Stimulated activated CD8-positive, alpha-beta memory T cell treated with anti-CD3 and anti-CD28 coated beads, Interleukin-15, amount 100 ng/mL, for 48 hours (primary cell): Measurements from ENCODE around the gene DUXB.

Experiments
- DNase-seq, 2 donors: peaks; one replicate each; pipeline ENCODE4 v3.0.0-alpha.2; 2020; ENCODE audit warnings: low read depth in 2 of 2

Gene DUXB

GRCh38 chr16:75701361-75701760 lies at the start of gene DUXB:
Gene DUXB, minus strand, starts transcription at chr16:75701461. Its CDS starts 43 bp downstream, at chr16:75701418.
- DNase-seq = no peak

GRCh38 chr16:75750528-75750927 lies 49.3 kb upstream of the DUXB start:
- no peak for DNase-seq

- DNase-seq = no peak
Measured at GRCh38 chr16:75746359-75746758, 45.1 kb upstream of the DUXB start.

- DNase-seq = no peak
Measured at GRCh38 chr16:75745823-75746222, 44.6 kb upstream of the DUXB start.

GRCh38 chr16:75745242-75745641 lies 44.0 kb upstream of the DUXB start:
- DNase-seq = no peak

- no peak for DNase-seq
Measured at GRCh38 chr16:75742424-75743047, 41.3 kb upstream of the DUXB start.

- no peak for DNase-seq
Measured at GRCh38 chr16:75733305-75734211, 32.3 kb upstream of the DUXB start.

- DNase-seq = no peak
Measured at GRCh38 chr16:75732871-75733270, 31.6 kb upstream of the DUXB start.

GRCh38 chr16:75727221-75727620 lies 26.0 kb upstream of the DUXB start:
- DNase-seq = no peak

GRCh38 chr16:75726390-75726789 lies 25.1 kb upstream of the DUXB start, which contains the start of gene CPHXL:
Gene CPHXL, minus strand, starts transcription at chr16:75726490. Its CDS starts 48 bp downstream, at chr16:75726442.
- DNase-seq = no peak

- DNase-seq = no peak
Measured at GRCh38 chr16:75718452-75718851, 17.2 kb upstream of the DUXB start.

GRCh38 chr16:75714661-75715060 lies 13.4 kb upstream of the DUXB start:
- DNase-seq = no peak

GRCh38 chr16:75710344-75710743 lies 9.1 kb upstream of the DUXB start:
- DNase-seq = no peak

GRCh38 chr16:75703306-75703705 lies 2.0 kb upstream of the DUXB start:
- no peak for DNase-seq

- DNase-seq = no peak
Measured at GRCh38 chr16:75702242-75702641, 981 bp upstream of the DUXB start.

GRCh38 chr16:75697571-75697970 lies 3.7 kb downstream of the DUXB start:
- no peak for DNase-seq

GRCh38 chr16:75695708-75696107 lies 5.6 kb downstream of the DUXB start:
- DNase-seq = no peak

GRCh38 chr16:75687361-75687760 lies 13.9 kb downstream of the DUXB start:
- no peak for DNase-seq

- no peak for DNase-seq
Measured at GRCh38 chr16:75682308-75682707, 19.0 kb downstream of the DUXB start.

- DNase-seq = no peak
Measured at GRCh38 chr16:75679366-75679765, 21.9 kb downstream of the DUXB start.

GRCh38 chr16:75676909-75677308 lies 24.4 kb downstream of the DUXB start, which contains the start of gene CPHXL2:
Gene CPHXL2, minus strand, starts transcription at chr16:75677009. Its CDS starts 10 bp downstream, at chr16:75676999.
- no peak for DNase-seq

GRCh38 chr16:75667503-75667902 lies 33.8 kb downstream of the DUXB start:
- DNase-seq = no peak

- no peak for DNase-seq
Measured at GRCh38 chr16:75660726-75661302, 40.4 kb downstream of the DUXB start.
